K562 (cell line): ENCODE data around the gene WFIKKN2. TPM values are rescaled to one million over a fixed set of nuclear protein-coding genes. Genes with fewer than 3 reads are reported as not detected.

Source experiments
- CCNT2 ChIP-seq: IDR thresholded peaks from 2 replicates; pipeline ENCODE4 v1.6.1; 2011; ENCODE audit warnings: borderline replicate concordance, low read depth, mild to moderate bottlenecking, moderate library complexity, mixed read lengths, low read length; ENCODE audit not compliant: insufficient read length; ENCODE audit errors: extremely low read depth
- FOXP1 ChIP-seq: sonication (generic); formaldehyde crosslinking; IDR thresholded peaks from 2 replicates; pipeline ENCODE4 v1.8.0; 2022; ENCODE audit warnings: mild to moderate bottlenecking, missing genetic modification reagents
- KLF13 ChIP-seq: fragments of 450-650 bp; IDR thresholded peaks from 2 replicates; pipeline ENCODE4 v1.6.1; 2016; ENCODE audit warnings: missing genetic modification characterization, low read depth, mild to moderate bottlenecking, missing compliant biosample characterization, moderate library complexity, borderline replicate concordance
- MAFF ChIP-seq: IDR thresholded peaks from 2 replicates; pipeline ENCODE4 v1.6.1; 2012; ENCODE audit warnings: low read length, improper control_type of control experiment
- NCOA2 ChIP-seq, 2 experiments: fragments of 450-650 bp; IDR thresholded peaks; 2 replicates each; pipeline ENCODE4 v1.6.1; 2018; ENCODE audit warnings: mild to moderate bottlenecking in 2 of 2, moderate library complexity in 1 of 2; ENCODE audit not compliant: partially characterized antibody in 2 of 2
- ZC3H4 ChIP-seq: sonication (generic); formaldehyde crosslinking; IDR thresholded peaks from 2 replicates; pipeline ENCODE4 v1.9.0; 2021; ENCODE audit warnings: missing genetic modification reagents, borderline replicate concordance
- ZNF347 ChIP-seq: fragments of 450-650 bp; formaldehyde crosslinking; IDR thresholded peaks from 2 replicates; pipeline ENCODE4 v1.4.0; 2020; ENCODE audit warnings: low read depth, mild to moderate bottlenecking, moderate library complexity
- polyA plus RNA-seq, 8 experiments: library from polyadenylated mRNA; depleted of rRNA in 4 of 8; stranded (reverse) in 5 of 8; unstranded in 3 of 8; fragments of >200 nt; fragmentation: Nextera tagmentation in 2 of 8; fragmentation: Illumina TruSeq in 1 of 8; extraction: Ambion mirVana in 2 of 8; extraction: Trizol in 1 of 8; gene quantifications; 2 replicates each; pipeline versions ENCODE4 v1.2.1 to v1.2.3, GENCODE V29; 2011 to 2014; ENCODE audit warnings: inconsistent platforms in 1 of 8, missing spikeins in 1 of 8
- total RNA-seq, 7 experiments: library from RNA; depleted of rRNA in 6 of 7; stranded (reverse); fragments of >200 nt in 6 of 7; fragmentation: Illumina TruSeq in 2 of 7; extraction: Trizol in 2 of 7; gene quantifications; 2 replicates each; pipeline versions ENCODE4 v1.2.1 to v1.2.3, GENCODE V29; 2011 to 2021; ENCODE audit warnings: low replicate concordance in 1 of 7
- TF ChIP-seq, protein P1 (sequence below): fragments of 250-450 bp; sonication (Bioruptor Pico); IDR thresholded peaks from 2 replicates; pipeline ENCODE4 v1.4.0; 2020
- TF ChIP-seq, protein P2 (sequence below): sonication (generic); formaldehyde crosslinking; IDR thresholded peaks from 2 replicates; pipeline ENCODE4 v1.8.1; 2023; ENCODE audit warnings: mild to moderate bottlenecking, missing genetic modification reagents
- TF ChIP-seq, protein P3 (sequence below), 3 experiments: fragments of 200-800 bp in 1 of 3; sonication (Bioruptor generic) in 1 of 3; sonication (generic) in 1 of 3; formaldehyde crosslinking in 1 of 3; IDR thresholded peaks; 2 replicates each; pipeline versions ENCODE4 v1.6.1 to v1.8.0; 2016 to 2022; ENCODE audit warnings: mild to moderate bottlenecking in 2 of 3, missing compliant biosample characterization in 2 of 3, missing genetic modification characterization in 2 of 3, missing genetic modification reagents in 1 of 3
- TF ChIP-seq, protein P4 (sequence below), 3 experiments: fragments of 200-800 bp in 1 of 3; fragments of 250-450 bp in 1 of 3; fragments of 450-650 bp in 1 of 3; sonication (Bioruptor Pico) in 1 of 3; sonication (Bioruptor generic) in 1 of 3; formaldehyde crosslinking in 1 of 3; IDR thresholded peaks; 2 replicates each; pipeline versions ENCODE4 v1.6.1 to v1.8.0; 2016 to 2022; ENCODE audit warnings: mild to moderate bottlenecking in 2 of 3, missing genetic modification characterization in 2 of 3, missing compliant biosample characterization in 1 of 3, moderate library complexity in 1 of 3

Gene WFIKKN2
- total and polyA plus RNA-seq, 9 of the 15 experiments (the other 6 are each of a cell fraction or from before 2014, with no cell fraction given), result 0.07 TPM; not detected in 8

DNA sequence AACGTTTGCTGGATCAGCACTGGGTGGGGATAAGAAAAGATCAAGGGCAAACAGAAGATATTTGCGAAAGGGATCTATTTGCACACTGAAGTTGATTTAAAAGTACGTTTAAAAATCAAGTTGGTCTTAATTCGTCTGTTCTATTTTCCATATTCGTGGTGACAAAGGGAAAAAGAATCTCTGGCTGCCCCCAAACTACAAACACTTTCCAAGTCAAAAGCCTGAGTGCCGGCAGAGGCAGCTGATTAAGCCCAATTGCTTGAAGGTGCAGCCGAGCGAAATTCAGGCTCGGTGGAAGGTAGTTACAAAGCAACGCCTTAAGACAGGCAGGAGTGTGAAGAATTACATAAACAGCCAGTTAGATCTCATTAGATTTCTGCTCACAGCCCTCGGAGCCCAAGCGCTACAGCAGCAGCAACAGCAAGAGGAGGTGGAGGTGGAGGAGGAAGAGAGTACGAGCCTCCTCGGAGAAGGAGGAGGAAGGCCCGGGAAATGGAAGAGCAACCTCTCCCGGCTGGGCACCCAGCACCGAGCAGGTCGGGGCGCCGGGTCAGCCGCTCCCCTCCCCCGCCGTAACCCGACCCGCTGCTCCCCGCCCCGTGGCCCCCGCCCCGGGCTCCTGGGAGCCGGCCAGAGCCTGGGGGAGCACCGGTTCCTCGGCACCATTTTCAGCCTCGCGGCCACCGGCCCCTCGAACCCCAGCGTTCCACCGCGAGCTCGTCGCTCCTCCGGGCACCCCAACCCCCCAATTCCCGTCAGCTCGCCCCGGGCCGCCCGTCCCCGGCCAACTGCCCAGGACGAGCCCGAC is 29.9 kb downstream of the WFIKKN2 start (continued):
- TF ChIP-seq FOXP1 (CRISPR knock-in tag) (no peak), MAFF (no peak), NCOA2 (IDR thresholded peaks at IDR 0.05; ENCODE audit: partially characterized antibody in 2 of 2) (no peak), CCNT2 (peak; percentile 75), ZC3H4 (CRISPR knock-in tag) (no peak), ZNF347 (CRISPR knock-in tag) (no peak), KLF13 (tag) (no peak)
- TF ChIP-seq, protein P1, sequence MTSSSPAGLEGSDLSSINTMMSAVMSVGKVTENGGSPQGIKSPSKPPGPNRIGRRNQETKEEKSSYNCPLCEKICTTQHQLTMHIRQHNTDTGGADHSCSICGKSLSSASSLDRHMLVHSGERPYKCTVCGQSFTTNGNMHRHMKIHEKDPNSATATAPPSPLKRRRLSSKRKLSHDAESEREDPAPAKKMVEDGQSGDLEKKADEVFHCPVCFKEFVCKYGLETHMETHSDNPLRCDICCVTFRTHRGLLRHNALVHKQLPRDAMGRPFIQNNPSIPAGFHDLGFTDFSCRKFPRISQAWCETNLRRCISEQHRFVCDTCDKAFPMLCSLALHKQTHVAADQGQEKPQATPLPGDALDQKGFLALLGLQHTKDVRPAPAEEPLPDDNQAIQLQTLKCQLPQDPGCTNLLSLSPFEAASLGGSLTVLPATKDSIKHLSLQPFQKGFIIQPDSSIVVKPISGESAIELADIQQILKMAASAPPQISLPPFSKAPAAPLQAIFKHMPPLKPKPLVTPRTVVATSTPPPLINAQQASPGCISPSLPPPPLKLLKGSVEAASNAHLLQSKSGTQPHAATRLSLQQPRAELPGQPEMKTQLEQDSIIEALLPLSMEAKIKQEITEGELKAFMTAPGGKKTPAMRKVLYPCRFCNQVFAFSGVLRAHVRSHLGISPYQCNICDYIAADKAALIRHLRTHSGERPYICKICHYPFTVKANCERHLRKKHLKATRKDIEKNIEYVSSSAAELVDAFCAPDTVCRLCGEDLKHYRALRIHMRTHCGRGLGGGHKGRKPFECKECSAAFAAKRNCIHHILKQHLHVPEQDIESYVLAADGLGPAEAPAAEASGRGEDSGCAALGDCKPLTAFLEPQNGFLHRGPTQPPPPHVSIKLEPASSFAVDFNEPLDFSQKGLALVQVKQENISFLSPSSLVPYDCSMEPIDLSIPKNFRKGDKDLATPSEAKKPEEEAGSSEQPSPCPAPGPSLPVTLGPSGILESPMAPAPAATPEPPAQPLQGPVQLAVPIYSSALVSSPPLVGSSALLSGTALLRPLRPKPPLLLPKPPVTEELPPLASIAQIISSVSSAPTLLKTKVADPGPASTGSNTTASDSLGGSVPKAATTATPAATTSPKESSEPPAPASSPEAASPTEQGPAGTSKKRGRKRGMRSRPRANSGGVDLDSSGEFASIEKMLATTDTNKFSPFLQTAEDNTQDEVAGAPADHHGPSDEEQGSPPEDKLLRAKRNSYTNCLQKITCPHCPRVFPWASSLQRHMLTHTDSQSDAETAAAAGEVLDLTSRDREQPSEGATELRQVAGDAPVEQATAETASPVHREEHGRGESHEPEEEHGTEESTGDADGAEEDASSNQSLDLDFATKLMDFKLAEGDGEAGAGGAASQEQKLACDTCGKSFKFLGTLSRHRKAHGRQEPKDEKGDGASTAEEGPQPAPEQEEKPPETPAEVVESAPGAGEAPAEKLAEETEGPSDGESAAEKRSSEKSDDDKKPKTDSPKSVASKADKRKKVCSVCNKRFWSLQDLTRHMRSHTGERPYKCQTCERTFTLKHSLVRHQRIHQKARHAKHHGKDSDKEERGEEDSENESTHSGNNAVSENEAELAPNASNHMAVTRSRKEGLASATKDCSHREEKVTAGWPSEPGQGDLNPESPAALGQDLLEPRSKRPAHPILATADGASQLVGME (CRISPR knock-in tag), result no peak
- TF ChIP-seq, protein P2, sequence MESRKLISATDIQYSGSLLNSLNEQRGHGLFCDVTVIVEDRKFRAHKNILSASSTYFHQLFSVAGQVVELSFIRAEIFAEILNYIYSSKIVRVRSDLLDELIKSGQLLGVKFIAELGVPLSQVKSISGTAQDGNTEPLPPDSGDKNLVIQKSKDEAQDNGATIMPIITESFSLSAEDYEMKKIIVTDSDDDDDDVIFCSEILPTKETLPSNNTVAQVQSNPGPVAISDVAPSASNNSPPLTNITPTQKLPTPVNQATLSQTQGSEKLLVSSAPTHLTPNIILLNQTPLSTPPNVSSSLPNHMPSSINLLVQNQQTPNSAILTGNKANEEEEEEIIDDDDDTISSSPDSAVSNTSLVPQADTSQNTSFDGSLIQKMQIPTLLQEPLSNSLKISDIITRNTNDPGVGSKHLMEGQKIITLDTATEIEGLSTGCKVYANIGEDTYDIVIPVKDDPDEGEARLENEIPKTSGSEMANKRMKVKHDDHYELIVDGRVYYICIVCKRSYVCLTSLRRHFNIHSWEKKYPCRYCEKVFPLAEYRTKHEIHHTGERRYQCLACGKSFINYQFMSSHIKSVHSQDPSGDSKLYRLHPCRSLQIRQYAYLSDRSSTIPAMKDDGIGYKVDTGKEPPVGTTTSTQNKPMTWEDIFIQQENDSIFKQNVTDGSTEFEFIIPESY (CRISPR knock-in tag), result no peak
- TF ChIP-seq, protein P3, sequence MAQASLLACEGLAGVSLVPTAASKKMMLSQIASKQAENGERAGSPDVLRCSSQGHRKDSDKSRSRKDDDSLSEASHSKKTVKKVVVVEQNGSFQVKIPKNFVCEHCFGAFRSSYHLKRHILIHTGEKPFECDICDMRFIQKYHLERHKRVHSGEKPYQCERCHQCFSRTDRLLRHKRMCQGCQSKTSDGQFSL (CRISPR knock-in tag; IDR thresholded peaks at IDR 0.05), result 0 out of 2 replicates have a peak, but pooled peaks have one; percentile 49
- TF ChIP-seq, protein P3 (tag; IDR thresholded peaks at IDR 0.05), result no peak
- TF ChIP-seq, protein P4, sequence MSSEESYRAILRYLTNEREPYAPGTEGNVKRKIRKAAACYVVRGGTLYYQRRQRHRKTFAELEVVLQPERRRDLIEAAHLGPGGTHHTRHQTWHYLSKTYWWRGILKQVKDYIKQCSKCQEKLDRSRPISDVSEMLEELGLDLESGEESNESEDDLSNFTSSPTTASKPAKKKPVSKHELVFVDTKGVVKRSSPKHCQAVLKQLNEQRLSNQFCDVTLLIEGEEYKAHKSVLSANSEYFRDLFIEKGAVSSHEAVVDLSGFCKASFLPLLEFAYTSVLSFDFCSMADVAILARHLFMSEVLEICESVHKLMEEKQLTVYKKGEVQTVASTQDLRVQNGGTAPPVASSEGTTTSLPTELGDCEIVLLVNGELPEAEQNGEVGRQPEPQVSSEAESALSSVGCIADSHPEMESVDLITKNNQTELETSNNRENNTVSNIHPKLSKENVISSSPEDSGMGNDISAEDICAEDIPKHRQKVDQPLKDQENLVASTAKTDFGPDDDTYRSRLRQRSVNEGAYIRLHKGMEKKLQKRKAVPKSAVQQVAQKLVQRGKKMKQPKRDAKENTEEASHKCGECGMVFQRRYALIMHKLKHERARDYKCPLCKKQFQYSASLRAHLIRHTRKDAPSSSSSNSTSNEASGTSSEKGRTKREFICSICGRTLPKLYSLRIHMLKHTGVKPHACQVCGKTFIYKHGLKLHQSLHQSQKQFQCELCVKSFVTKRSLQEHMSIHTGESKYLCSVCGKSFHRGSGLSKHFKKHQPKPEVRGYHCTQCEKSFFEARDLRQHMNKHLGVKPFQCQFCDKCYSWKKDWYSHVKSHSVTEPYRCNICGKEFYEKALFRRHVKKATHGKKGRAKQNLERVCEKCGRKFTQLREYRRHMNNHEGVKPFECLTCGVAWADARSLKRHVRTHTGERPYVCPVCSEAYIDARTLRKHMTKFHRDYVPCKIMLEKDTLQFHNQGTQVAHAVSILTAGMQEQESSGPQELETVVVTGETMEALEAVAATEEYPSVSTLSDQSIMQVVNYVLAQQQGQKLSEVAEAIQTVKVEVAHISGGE (CRISPR knock-in tag; IDR thresholded peaks at IDR 0.05), result peak in 1 of 3 experiments; percentile 9; a peak in 2 of 6 replicates
